ENCODE data around the gene ZNF106.
A peak's percentile ranks its signal among the peaks of the same experiment; 100 is the strongest.

The ZNF106 gene

DNA sequence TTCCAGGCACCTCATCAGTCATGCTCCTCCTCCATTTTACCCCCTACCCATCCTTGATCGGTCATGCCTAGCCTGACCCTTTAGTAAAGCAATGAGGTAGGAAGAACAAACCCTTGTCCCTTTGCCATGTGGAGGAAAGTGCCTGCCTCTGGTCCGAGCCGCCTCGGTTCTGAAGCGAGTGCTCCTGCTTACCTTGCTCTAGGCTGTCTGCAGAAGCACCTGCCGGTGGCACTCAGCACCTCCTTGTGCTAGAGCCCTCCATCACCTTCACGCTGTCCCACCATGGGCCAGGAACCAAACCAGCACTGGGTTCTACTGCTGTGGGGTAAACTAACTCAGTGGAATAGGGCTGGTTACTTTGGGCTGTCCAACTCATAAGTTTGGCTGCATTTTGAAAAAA is 79.1 kb downstream of the ZNF106 start:
- Histone ChIP-seq H2BK5ac (ENCODE audit: low read length) (no peak overlapping the region), H3K4me1 (ENCODE audit: control insufficient read depth, low read depth, low read length) (no peaks in the 10 kb centered on the region), H2BK15ac (replicated peaks; ENCODE audit: low read depth) (no peak overlapping the region), H3K56ac (ENCODE audit: low read length) (no peak overlapping the region), H2BK120ac (ENCODE audit: low read depth, low read length) (no peak overlapping the region), H3K23ac (ENCODE audit: low read length) (no peak overlapping the region), H3K79me1 (ENCODE audit: low read length) (no peaks in the 10 kb centered on the region), H2AK5ac (ENCODE audit: low read length) (no peak overlapping the region), H3K79me2 (ENCODE audit: control insufficient read depth, insufficient read depth, low read length) (no peaks in the 10 kb centered on the region), H4K8ac (ENCODE audit: low read depth, low read length) (no peak overlapping the region), H3K4ac (ENCODE audit: low read depth, low read length) (no peak overlapping the region), H3K36me3 (ENCODE audit: control insufficient read depth, insufficient read depth, low read length) (no peaks in the 10 kb centered on the region), H4K5ac (ENCODE audit: low read length) (no peak overlapping the region), H3K27ac (ENCODE audit: low read depth, low read length) (no peak overlapping the region), H3K27me3 (ENCODE audit: insufficient read depth, low read length, poor library complexity) (no peaks in the 10 kb centered on the region), H3K4me2 (ENCODE audit: low read length) (no peak overlapping the region), H3K18ac (ENCODE audit: low read length) (no peak overlapping the region), H3K9ac (ENCODE audit: low read length) (no peak overlapping the region), H3K4me3 (ENCODE audit: low read length) (no peak overlapping the region)
- no peak for DNase-seq
- no CpG with 5 or more reads among the region's 7 CpGs for WGBS (ENCODE audit: extremely low coverage, insufficient coverage, low lambda C conversion rate)

DNA sequence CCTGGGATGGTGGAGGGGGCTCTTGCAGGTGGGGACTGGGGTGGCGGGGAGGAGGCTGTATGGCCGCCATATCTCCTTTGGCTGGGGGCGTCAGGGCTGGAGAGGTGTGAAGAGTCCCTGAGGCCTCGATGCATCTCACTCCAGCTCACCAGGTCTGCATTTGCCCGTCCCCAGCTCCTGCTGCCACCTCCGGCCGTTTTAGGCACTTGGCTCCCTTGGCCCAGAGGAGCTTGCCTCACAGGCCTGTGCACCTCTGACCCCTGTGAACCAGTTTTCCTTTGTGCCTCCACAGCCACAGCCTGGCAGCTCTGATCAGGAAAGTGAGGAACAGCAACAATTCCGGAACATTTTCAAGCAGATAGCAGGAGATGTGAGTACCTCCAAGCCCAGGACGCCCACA is 81.9 kb downstream of the ZNF106 start:
- H3K27ac ChIP-seq (ENCODE audit: low read depth, low read length) = no peak overlapping the region
- no peaks in the 10 kb centered on the region for H3K36me3 ChIP-seq (ENCODE audit: control insufficient read depth, insufficient read depth, low read length)
- no CpG with 5 or more reads among the region's 9 CpGs for whole genome bisulfite sequencing (ENCODE audit: extremely low coverage, insufficient coverage, low lambda C conversion rate)
- no peaks in the 10 kb centered on the region for H3K79me1 ChIP-seq (ENCODE audit: low read length)
- H3K4me2 ChIP-seq (ENCODE audit: low read length) = no peak overlapping the region
- H3K23ac ChIP-seq (ENCODE audit: low read length) = no peak overlapping the region
- H3K27me3 ChIP-seq (ENCODE audit: insufficient read depth, low read length, poor library complexity) = no peaks in the 10 kb centered on the region
- DNase-seq = no peak
- H2BK15ac ChIP-seq (replicated peaks; ENCODE audit: low read depth) = no peak overlapping the region
- H4K8ac ChIP-seq (ENCODE audit: low read depth, low read length) = no peak overlapping the region
- no peak overlapping the region for H3K4me3 ChIP-seq (ENCODE audit: low read length)
- H3K18ac ChIP-seq (ENCODE audit: low read length) = no peak overlapping the region
- no peak overlapping the region for H3K4ac ChIP-seq (ENCODE audit: low read depth, low read length)
- no peak overlapping the region for H3K9ac ChIP-seq (ENCODE audit: low read length)
- H2AK5ac ChIP-seq (ENCODE audit: low read length) = no peak overlapping the region
- H4K5ac ChIP-seq (ENCODE audit: low read length) = no peak overlapping the region
- H2BK120ac ChIP-seq (ENCODE audit: low read depth, low read length) = no peak overlapping the region
- H2BK5ac ChIP-seq (ENCODE audit: low read length) = no peak overlapping the region
- H3K4me1 ChIP-seq (ENCODE audit: control insufficient read depth, low read depth, low read length) = no peaks in the 10 kb centered on the region
- no peak overlapping the region for H3K56ac ChIP-seq (ENCODE audit: low read length)
- no peaks in the 10 kb centered on the region for H3K79me2 ChIP-seq (ENCODE audit: control insufficient read depth, insufficient read depth, low read length)

DNA sequence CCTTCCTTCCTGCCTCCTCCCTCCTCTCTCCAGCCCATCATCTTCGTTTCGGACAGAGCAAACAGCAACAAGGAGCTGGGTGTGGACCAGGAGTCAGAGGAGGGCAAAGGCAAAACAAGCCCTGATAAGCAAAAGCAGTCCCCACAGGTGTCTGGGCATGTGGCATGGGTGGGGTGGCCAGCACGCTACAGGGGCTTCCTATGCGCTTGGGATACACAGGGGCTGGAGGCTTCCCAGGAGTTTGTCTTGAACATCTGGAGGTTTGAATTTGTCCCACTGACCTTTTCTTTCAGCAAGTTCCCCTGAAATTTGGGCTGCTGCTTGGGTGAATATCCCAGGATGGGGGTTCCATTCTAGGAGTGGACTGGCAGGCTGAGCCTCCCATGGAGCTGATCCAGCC is 82.8 kb downstream of the ZNF106 start:
- no peak overlapping the region for H2BK5ac ChIP-seq (ENCODE audit: low read length)
- no peak overlapping the region for H3K4ac ChIP-seq (ENCODE audit: low read depth, low read length)
- no CpG with 5 or more reads among the region's 4 CpGs for WGBS (ENCODE audit: extremely low coverage, insufficient coverage, low lambda C conversion rate)
- no peaks in the 10 kb centered on the region for H3K79me2 ChIP-seq (ENCODE audit: control insufficient read depth, insufficient read depth, low read length)
- H3K18ac ChIP-seq (ENCODE audit: low read length) = no peak overlapping the region
- no peak overlapping the region for H3K4me2 ChIP-seq (ENCODE audit: low read length)
- no peak overlapping the region for H3K27ac ChIP-seq (ENCODE audit: low read depth, low read length)
- no peaks in the 10 kb centered on the region for H3K4me1 ChIP-seq (ENCODE audit: control insufficient read depth, low read depth, low read length)
- no peaks in the 10 kb centered on the region for H3K36me3 ChIP-seq (ENCODE audit: control insufficient read depth, insufficient read depth, low read length)
- H3K23ac ChIP-seq (ENCODE audit: low read length) = no peak overlapping the region
- no peak overlapping the region for H2AK5ac ChIP-seq (ENCODE audit: low read length)
- H2BK120ac ChIP-seq (ENCODE audit: low read depth, low read length) = no peak overlapping the region
- H4K5ac ChIP-seq (ENCODE audit: low read length) = no peak overlapping the region
- H3K56ac ChIP-seq (ENCODE audit: low read length) = no peak overlapping the region
- DNase-seq = no peak
- H3K9ac ChIP-seq (ENCODE audit: low read length) = no peak overlapping the region
- H4K8ac ChIP-seq (ENCODE audit: low read depth, low read length) = no peak overlapping the region
- no peaks in the 10 kb centered on the region for H3K79me1 ChIP-seq (ENCODE audit: low read length)
- no peak overlapping the region for H3K4me3 ChIP-seq (ENCODE audit: low read length)
- no peak overlapping the region for H2BK15ac ChIP-seq (replicated peaks; ENCODE audit: low read depth)
- H3K27me3 ChIP-seq (ENCODE audit: insufficient read depth, low read length, poor library complexity) = no peaks in the 10 kb centered on the region

DNA sequence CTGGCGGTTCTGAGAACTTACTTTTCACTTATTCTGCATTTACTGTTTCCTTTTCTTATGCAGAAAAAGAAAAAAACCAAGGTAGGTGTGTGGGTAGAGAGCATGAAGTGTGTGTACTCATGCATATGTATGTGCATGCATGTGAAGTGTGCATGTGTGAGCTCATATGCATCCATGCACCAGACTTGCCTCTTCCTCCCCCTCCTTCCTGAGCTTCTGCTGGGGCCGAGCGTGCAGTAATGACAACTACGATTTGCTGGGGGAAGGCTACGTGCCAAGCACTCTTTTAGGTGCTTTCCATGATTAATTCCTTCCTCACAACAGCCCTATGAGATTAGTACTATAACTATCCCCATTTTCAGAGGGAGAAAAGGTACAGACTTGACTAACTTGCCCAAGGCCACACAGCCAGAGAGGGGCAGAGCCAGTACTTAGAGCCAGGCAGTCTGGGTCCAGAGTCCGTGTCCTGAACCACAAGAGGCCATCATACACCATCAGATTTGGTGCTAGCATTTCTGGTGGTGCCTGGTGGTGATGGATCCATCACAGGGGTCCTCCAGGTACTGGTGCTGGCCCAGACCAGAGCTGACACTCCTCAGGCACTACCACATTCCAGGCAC is 85.0 kb downstream of the ZNF106 start:
- H2AK5ac ChIP-seq (ENCODE audit: low read length) = no peak overlapping the region
- no CpG with 5 or more reads among the region's 6 CpGs for WGBS (ENCODE audit: extremely low coverage, insufficient coverage, low lambda C conversion rate)
- H3K27me3 ChIP-seq (ENCODE audit: insufficient read depth, low read length, poor library complexity) = no peaks in the 10 kb centered on the region

GRCh38 chr15:42404461-42405235 is 86.3 kb downstream of the ZNF106 start:
- no peaks in the 10 kb centered on the region for H3K79me2 ChIP-seq (ENCODE audit: control insufficient read depth, insufficient read depth, low read length)
- no peak overlapping the region for H3K18ac ChIP-seq (ENCODE audit: low read length)
- no peak overlapping the region for H3K4ac ChIP-seq (ENCODE audit: low read depth, low read length)
- no peak overlapping the region for H3K9ac ChIP-seq (ENCODE audit: low read length)
- H3K56ac ChIP-seq (ENCODE audit: low read length) = no peak overlapping the region
- no peaks in the 10 kb centered on the region for H3K79me1 ChIP-seq (ENCODE audit: low read length)
- H2BK15ac ChIP-seq (replicated peaks; ENCODE audit: low read depth) = no peak overlapping the region
- no peak overlapping the region for H3K4me2 ChIP-seq (ENCODE audit: low read length)
- H4K5ac ChIP-seq (ENCODE audit: low read length) = no peak overlapping the region
- H2BK120ac ChIP-seq (ENCODE audit: low read depth, low read length) = no peak overlapping the region
- H3K27me3 ChIP-seq (ENCODE audit: insufficient read depth, low read length, poor library complexity) = no peaks in the 10 kb centered on the region
- peak; percentile 18 for DNase-seq
- WGBS (ENCODE audit: extremely low coverage, insufficient coverage, low lambda C conversion rate) = no CpG with 5 or more reads among the region's 12 CpGs
- H2BK5ac ChIP-seq (ENCODE audit: low read length) = no peak overlapping the region
- no peaks in the 10 kb centered on the region for H3K4me1 ChIP-seq (ENCODE audit: control insufficient read depth, low read depth, low read length)
- no peak overlapping the region for H3K4me3 ChIP-seq (ENCODE audit: low read length)
- H4K8ac ChIP-seq (ENCODE audit: low read depth, low read length) = no peak overlapping the region
- no peak overlapping the region for H3K27ac ChIP-seq (ENCODE audit: low read depth, low read length)
- no peak overlapping the region for H2AK5ac ChIP-seq (ENCODE audit: low read length)
- H3K36me3 ChIP-seq (ENCODE audit: control insufficient read depth, insufficient read depth, low read length) = no peaks in the 10 kb centered on the region
- no peak overlapping the region for H3K23ac ChIP-seq (ENCODE audit: low read length)

More for the DNA sequence above, 85.0 kb downstream of the ZNF106 start:
- H3K56ac ChIP-seq (ENCODE audit: low read length) = no peak overlapping the region
- H3K4ac ChIP-seq (ENCODE audit: low read depth, low read length) = no peak overlapping the region
- H4K5ac ChIP-seq (ENCODE audit: low read length) = no peak overlapping the region
- H3K4me1 ChIP-seq (ENCODE audit: control insufficient read depth, low read depth, low read length) = no peaks in the 10 kb centered on the region
- H2BK5ac ChIP-seq (ENCODE audit: low read length) = no peak overlapping the region
- H4K8ac ChIP-seq (ENCODE audit: low read depth, low read length) = no peak overlapping the region
- no peak overlapping the region for H3K18ac ChIP-seq (ENCODE audit: low read length)
- no peak overlapping the region for H3K27ac ChIP-seq (ENCODE audit: low read depth, low read length)
- DNase-seq = no peak
- H2BK15ac ChIP-seq (replicated peaks; ENCODE audit: low read depth) = no peak overlapping the region
- H3K79me2 ChIP-seq (ENCODE audit: control insufficient read depth, insufficient read depth, low read length) = no peaks in the 10 kb centered on the region
- no peaks in the 10 kb centered on the region for H3K79me1 ChIP-seq (ENCODE audit: low read length)
- H3K9ac ChIP-seq (ENCODE audit: low read length) = no peak overlapping the region
- H3K4me3 ChIP-seq (ENCODE audit: low read length) = no peak overlapping the region
- no peak overlapping the region for H2BK120ac ChIP-seq (ENCODE audit: low read depth, low read length)
- no peaks in the 10 kb centered on the region for H3K36me3 ChIP-seq (ENCODE audit: control insufficient read depth, insufficient read depth, low read length)
- no peak overlapping the region for H3K23ac ChIP-seq (ENCODE audit: low read length)
- H3K4me2 ChIP-seq (ENCODE audit: low read length) = no peak overlapping the region
